HUDEP-2 (cell line): ENCODE measurements around the gene CNDP1.
"Not testable (repeated sequence)": the region's sequence is repeated elsewhere in the genome, so short reads cannot be mapped to it uniquely, and the experiment has no call there.

Experiments used
- DNase-seq, 76 experiments: peaks; one replicate each; lab custom pipeline; 2025; ENCODE audit not compliant: unreplicated experiment in 76 of 76; lab: John Stamatoyannopoulos, UW

The CNDP1 gene

GRCh38 chr18:74534150-74534969 lies at the start of gene CNDP1:
TSS of gene CNDP1 (plus strand) at chr18:74534500. CDS start at chr18:74534668, 168 bp downstream.
- DNase-seq, result no peak

GRCh38 chr18:74486119-74486849 lies 48.0 kb upstream of the CNDP1 start:
- DNase-seq, result no peak

- DNase-seq, result no peak
Measured at GRCh38 chr18:74488354-74488753, 45.9 kb upstream of the CNDP1 start.

GRCh38 chr18:74488864-74489263 lies 45.4 kb upstream of the CNDP1 start:
- DNase-seq, result no peak

GRCh38 chr18:74489676-74490075 lies 44.6 kb upstream of the CNDP1 start:
- DNase-seq, result no peak

- DNase-seq, result no peak
Measured at GRCh38 chr18:74492259-74492658, 42.0 kb upstream of the CNDP1 start.

GRCh38 chr18:74493689-74494088 lies 40.6 kb upstream of the CNDP1 start:
- DNase-seq, result peak in 43 of 76 experiments; percentile 1 to 69 (median 25)

GRCh38 chr18:74494514-74494913 lies 39.8 kb upstream of the CNDP1 start:
- DNase-seq, result no peak

- peak; percentile 58 to 100 (median 99) for DNase-seq
Measured at GRCh38 chr18:74495581-74496507, 38.5 kb upstream of the CNDP1 start, which contains the start of gene CNDP2. TSS of gene CNDP2 (plus strand) at chr18:74496363. CDS start at chr18:74499974, 3,611 bp downstream.

GRCh38 chr18:74496508-74497323 lies 37.6 kb upstream of the CNDP1 start:
- peak in 48 of 76 experiments; percentile 5 to 75 (median 42) for DNase-seq

GRCh38 chr18:74497324-74497676 lies 37.0 kb upstream of the CNDP1 start:
- peak in 1 of 76 experiments; percentile 5 for DNase-seq

- DNase-seq, result no peak
Measured at GRCh38 chr18:74497778-74498177, 36.5 kb upstream of the CNDP1 start.

GRCh38 chr18:74498712-74499627 lies 35.3 kb upstream of the CNDP1 start:
- DNase-seq, result peak in 62 of 76 experiments; percentile 3 to 79 (median 32)

GRCh38 chr18:74499633-74500032 lies 34.7 kb upstream of the CNDP1 start:
- peak in 73 of 76 experiments; percentile 4 to 94 (median 72) for DNase-seq

GRCh38 chr18:74500372-74500771 lies 33.9 kb upstream of the CNDP1 start:
- no peak for DNase-seq

- not testable (repeated sequence) for DNase-seq
Measured at GRCh38 chr18:74500774-74501173, 33.5 kb upstream of the CNDP1 start.

- DNase-seq, result no peak
Measured at GRCh38 chr18:74501386-74501785, 32.9 kb upstream of the CNDP1 start.

- DNase-seq, result no peak
Measured at GRCh38 chr18:74503137-74503536, 31.2 kb upstream of the CNDP1 start.

- no peak for DNase-seq
Measured at GRCh38 chr18:74505776-74506175, 28.5 kb upstream of the CNDP1 start.
